GM20000 (cell line): ENCODE results near the gene CTDP1.

Experiments
- DNase-seq: peaks from one replicate; pipeline ENCODE4 v3.0.0; 2012; ENCODE audit warnings: low spot score
- CTCF ChIP-seq: IDR thresholded peaks from 2 replicates; pipeline ENCODE4 v1.5.1; 2012; ENCODE audit warnings: mild to moderate bottlenecking, control low read depth; ENCODE audit errors: extremely low read depth, missing control alignments

The CTDP1 gene

GRCh38 chr18:79797518-79798345, 118.1 kb downstream of the CTDP1 start, which contains the start of gene KCNG2:
Gene KCNG2 (plus strand): TSS chr18:79797938. CDS start chr18:79863668, 65,730 bp downstream.
- peak; percentile 59 for TF ChIP-seq CTCF
- peak; percentile 90 for DNase-seq

GRCh38 chr18:79798346-79798998, 118.9 kb downstream of the CTDP1 start:
- DNase-seq, result no peak
- TF ChIP-seq CTCF, result no peak

- TF ChIP-seq CTCF, result no peak
- DNase-seq, result no peak
Observed at GRCh38 chr18:79798999-79799370, 119.4 kb downstream of the CTDP1 start.

GRCh38 chr18:79799619-79800370, 120.2 kb downstream of the CTDP1 start:
- TF ChIP-seq CTCF, result no peak
- DNase-seq, result no peak

GRCh38 chr18:79800371-79801180, 121.0 kb downstream of the CTDP1 start:
- DNase-seq, result no peak
- TF ChIP-seq CTCF, result no peak

- DNase-seq, result no peak
- no peak for TF ChIP-seq CTCF
Observed at GRCh38 chr18:79801217-79801616, 121.6 kb downstream of the CTDP1 start.
